Small intestine (tissue), 7 donors: Measurements from ENCODE around the gene TRIB2. TPM values are rescaled to one million over a fixed set of nuclear protein-coding genes. Genes with fewer than 3 reads are reported as not detected.

Source experiments
- DNase-seq, 2 donors: peaks; one replicate each; pipeline versions ENCODE4 v3.0.0 to v3.0.0-alpha.2; 2013
- FAIRE-seq: peaks from 2 replicates; lab custom pipeline; 2012; peaks lifted over from hg19 to GRCh38; lab: Jason Lieb, UNC
- H3K27ac ChIP-seq, 3 donors: one replicate each; pipeline ENCODE4 v1.5.1; 2013; ENCODE audit warnings: low read length in 2 of 3, mild to moderate bottlenecking in 2 of 3, control low read depth in 1 of 3, inconsistent platforms in 1 of 3, low read depth in 1 of 3, moderate library complexity in 1 of 3
- H3K27me3 ChIP-seq, 3 donors: one replicate each; pipeline ENCODE4 v1.6.1; 2013; ENCODE audit warnings: low read length in 3 of 3, inconsistent platforms in 1 of 3; ENCODE audit not compliant: control insufficient read depth in 3 of 3, insufficient read depth in 3 of 3
- H3K36me3 ChIP-seq, 3 donors: one replicate each; pipeline ENCODE4 v1.6.1; 2013; ENCODE audit warnings: low read length in 3 of 3, inconsistent platforms in 1 of 3, low read depth in 1 of 3, mild to moderate bottlenecking in 1 of 3, moderate library complexity in 1 of 3; ENCODE audit not compliant: control insufficient read depth in 3 of 3, insufficient read depth in 2 of 3
- H3K4me1 ChIP-seq, 3 donors: one replicate each; pipeline ENCODE4 v1.6.1; 2013; ENCODE audit warnings: low read length in 2 of 3, inconsistent platforms in 1 of 3, low read depth in 1 of 3, mild to moderate bottlenecking in 1 of 3, moderate library complexity in 1 of 3; ENCODE audit not compliant: control insufficient read depth in 3 of 3, insufficient read depth in 2 of 3
- H3K4me3 ChIP-seq, 3 donors: one replicate each; pipeline ENCODE4 v1.5.1; 2013; ENCODE audit warnings: low read length in 3 of 3, control low read depth in 1 of 3, inconsistent platforms in 1 of 3, low read depth in 1 of 3, mild to moderate bottlenecking in 1 of 3, moderate library complexity in 1 of 3
- H3K9me3 ChIP-seq, 2 donors: one replicate each; pipeline ENCODE4 v1.6.1; 2013; ENCODE audit warnings: low read depth in 1 of 2, low read length in 1 of 2; ENCODE audit not compliant: control insufficient read depth in 2 of 2, insufficient read depth in 1 of 2
- WGBS, 3 donors: extraction: QIAGEN DNeasy Blood & Tissue Kit; methylation state at CpG; one replicate each; pipeline ENCODE4 v1.1.7; 2013; 5-methylcytosine and 5-hydroxymethylcytosine counted together
- polyA plus RNA-seq, 4 donors: library from polyadenylated mRNA; stranded (reverse) in 3 of 4; unstranded in 1 of 4; fragments of 200-250 nt in 3 of 4; fragments of 120-200 nt in 1 of 4; gene quantifications; one replicate each; pipeline versions ENCODE4 v1.2.1 to v1.2.3, GENCODE V29; 2013
- donor health status: healthy with polysubstance abuse.
- donor health status: control.
- donor health status: control.
- donor health status: Bipolar disorder and iron deficiency.
- donor health status: healthy.

Gene TRIB2
- polyA plus RNA-seq, 4 donors: 7.3 to 20.1 (median 13.7) TPM

GRCh38 chr2:12719400-12720277, 2.9 kb downstream of the TRIB2 start:
- no peak for FAIRE-seq
- Histone ChIP-seq H3K27ac (peak overlapping the region in 2 of 3 donors; percentile 68 to 95), H3K36me3 (peaks cover 0 to 3% (median 2%) of the 10 kb centered on the region in 3 donors), H3K4me3 (peak overlapping the region; percentile 57 to 75 (median 59)), H3K27me3 (peaks cover 0 to 47% (median 0%) of the 10 kb centered on the region in 3 donors), H3K9me3 (no peaks in the 10 kb centered on the region), H3K4me1 (peaks cover 0 to 6% (median 6%) of the 10 kb centered on the region in 3 donors)
- no peak for DNase-seq
- 31 to 55% (median 41%) methylated on average over 9 of the region's 9 CpGs for WGBS, 3 donors

GRCh38 chr2:12720278-12720620, 3.5 kb downstream of the TRIB2 start:
- Histone ChIP-seq H3K36me3 (peaks cover 0 to 6% (median 2%) of the 10 kb centered on the region in 3 donors), H3K9me3 (no peaks in the 10 kb centered on the region), H3K27ac (peak overlapping the region in 2 of 3 donors; percentile 32), H3K4me3 (peak overlapping the region in 2 of 3 donors; percentile 57 to 75), H3K27me3 (peaks cover 0 to 45% (median 0%) of the 10 kb centered on the region in 3 donors), H3K4me1 (peaks cover 0 to 9% (median 6%) of the 10 kb centered on the region in 3 donors)
- DNase-seq: no peak
- FAIRE-seq: no peak
- WGBS, 3 donors: 20 to 39% (median 35%) methylated on average over 1 of the region's 1 CpG

GRCh38 chr2:12720754-12721378, 4.1 kb downstream of the TRIB2 start:
- peak overlapping the region in 2 of 3 donors; percentile 7 to 75 for H3K4me3 ChIP-seq

GRCh38 chr2:12721566-12722446, 5.1 kb downstream of the TRIB2 start:
- FAIRE-seq: no peak
- no peak for DNase-seq
- Histone ChIP-seq H3K4me1 (peaks cover 4 to 7% (median 6%) of the 10 kb centered on the region in 3 donors), H3K36me3 (peaks cover 0 to 14% (median 2%) of the 10 kb centered on the region in 3 donors), H3K9me3 (no peaks in the 10 kb centered on the region), H3K27me3 (peaks cover 0 to 34% (median 0%) of the 10 kb centered on the region in 3 donors), H3K27ac (peak overlapping the region in 1 of 3 donors; percentile 67), H3K4me3 (peak overlapping the region in 2 of 3 donors; percentile 5 to 7)
- 64 to 87% (median 76%) methylated on average over 14 of the region's 14 CpGs for WGBS, 3 donors

More at GRCh38 chr2:12720754-12721378, 4.1 kb downstream of the TRIB2 start:
- H3K36me3 ChIP-seq: peaks cover 0 to 11% (median 2%) of the 10 kb centered on the region in 3 donors
- FAIRE-seq: no peak
- WGBS, 3 donors: 27 to 60% (median 30%) methylated on average over 2 of the region's 2 CpGs
- H3K9me3 ChIP-seq: no peaks in the 10 kb centered on the region
- H3K27ac ChIP-seq: no peak overlapping the region
- peaks cover 0 to 40% (median 0%) of the 10 kb centered on the region in 3 donors for H3K27me3 ChIP-seq
- DNase-seq: no peak
- peaks cover 3 to 7% (median 6%) of the 10 kb centered on the region in 3 donors for H3K4me1 ChIP-seq

- FAIRE-seq (no peak), DNase-seq (no peak)
- WGBS, 3 donors: 82 to 91% (median 83%) methylated on average over 7 of the region's 7 CpGs
- Histone ChIP-seq H3K4me1 (peaks cover 4 to 10% (median 6%) of the 10 kb centered on the region in 3 donors), H3K4me3 (no peak overlapping the region), H3K36me3 (peaks cover 0 to 20% (median 2%) of the 10 kb centered on the region in 3 donors), H3K27ac (peak overlapping the region in 1 of 3 donors; percentile 21), H3K9me3 (no peaks in the 10 kb centered on the region), H3K27me3 (peaks cover 0 to 26% (median 0%) of the 10 kb centered on the region in 3 donors)
Observed at GRCh38 chr2:12722447-12723316, 5.9 kb downstream of the TRIB2 start.

- no peak for FAIRE-seq
- Histone ChIP-seq H3K4me1 (peaks cover 0 to 13% (median 4%) of the 10 kb centered on the region in 3 donors), H3K27ac (peak overlapping the region in 1 of 3 donors; percentile 29), H3K4me3 (no peak overlapping the region), H3K36me3 (peaks cover 0 to 21% (median 2%) of the 10 kb centered on the region in 3 donors), H3K9me3 (no peaks in the 10 kb centered on the region), H3K27me3 (peaks cover 0 to 14% (median 0%) of the 10 kb centered on the region in 3 donors)
- WGBS, 3 donors: 75 to 85% (median 84%) methylated on average over 8 of the region's 8 CpGs
- DNase-seq: no peak
Observed at GRCh38 chr2:12723736-12724463, 7.2 kb downstream of the TRIB2 start.
